ENCODE results near the gene PKIG. TPM values are rescaled to one million over a fixed set of nuclear protein-coding genes. Genes with fewer than 3 reads are reported as not detected.

The PKIG gene
- polyA plus RNA-seq, 1 of the 3 experiments (the other 2 are of a cell fraction), result 92.9 TPM

- TF ChIP-seq SMC3 (IDR thresholded peaks at IDR 0.05; ENCODE audit: low read depth, low read length) (no peak), FOSL2 (IDR thresholded peaks at IDR 0.05; ENCODE audit: borderline replicate concordance, low read depth) (no peak), MXI1 (IDR thresholded peaks at IDR 0.05; ENCODE audit: low read depth, low read length) (no peak), MEF2A (IDR thresholded peaks at IDR 0.05; ENCODE audit: borderline replicate concordance, low read depth) (no peak), TEAD4 (IDR thresholded peaks at IDR 0.05; ENCODE audit: borderline replicate concordance, insufficient read depth) (no peak), EP300 (IDR thresholded peaks at IDR 0.05; ENCODE audit: borderline replicate concordance in 1 of 2, low read depth in 1 of 2, low read length in 1 of 2) (no peak), CHD2 (IDR thresholded peaks at IDR 0.05; ENCODE audit: low read length, partially characterized antibody) (no peak), USF2 (IDR thresholded peaks at IDR 0.05; ENCODE audit: borderline replicate concordance, low read depth, low read length) (no peak), FOXM1 (IDR thresholded peaks at IDR 0.05; ENCODE audit: low read depth) (no peak), SIN3A (IDR thresholded peaks at IDR 0.05; ENCODE audit: borderline replicate concordance, low read depth, low read length) (no peak), PBX3 (IDR thresholded peaks at IDR 0.05) (no peak), ELF1 (IDR thresholded peaks at IDR 0.05) (no peak), NRF1 (IDR thresholded peaks at IDR 0.05; ENCODE audit: low read depth, low read length) (no peak), GATA2 (CRISPR knock-in tag; IDR thresholded peaks at IDR 0.05) (no peak), RXRA (IDR thresholded peaks at IDR 0.05; ENCODE audit: borderline replicate concordance, low read depth) (no peak), JUND (IDR thresholded peaks at IDR 0.05) (no peak)
- TF ChIP-seq, protein P1, sequence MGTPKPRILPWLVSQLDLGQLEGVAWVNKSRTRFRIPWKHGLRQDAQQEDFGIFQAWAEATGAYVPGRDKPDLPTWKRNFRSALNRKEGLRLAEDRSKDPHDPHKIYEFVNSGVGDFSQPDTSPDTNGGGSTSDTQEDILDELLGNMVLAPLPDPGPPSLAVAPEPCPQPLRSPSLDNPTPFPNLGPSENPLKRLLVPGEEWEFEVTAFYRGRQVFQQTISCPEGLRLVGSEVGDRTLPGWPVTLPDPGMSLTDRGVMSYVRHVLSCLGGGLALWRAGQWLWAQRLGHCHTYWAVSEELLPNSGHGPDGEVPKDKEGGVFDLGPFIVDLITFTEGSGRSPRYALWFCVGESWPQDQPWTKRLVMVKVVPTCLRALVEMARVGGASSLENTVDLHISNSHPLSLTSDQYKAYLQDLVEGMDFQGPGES (IDR thresholded peaks at IDR 0.05; ENCODE audit: low read depth, low read length), result no peak
- H3F3A ChIP-seq (replicated peaks; ENCODE audit: insufficient read depth), result peaks cover 30% of the 10 kb centered on the region
- ChIA-PET CTCF (no interaction called here), POLR2A (no interaction called here)
- WGBS (ENCODE audit: low lambda C conversion rate), result 94% methylated on average over 4 of the region's 4 CpGs
- peak overlapping the region; percentile 83 to 97 for H3K27ac ChIP-seq (ENCODE audit: low read depth in 2 of 2, low read length in 1 of 2)
- H3K4me2 ChIP-seq, result no peak overlapping the region
- no peak overlapping the region for H2AFZ ChIP-seq (ENCODE audit: low read depth)
- H3K9ac ChIP-seq, result no peak overlapping the region
- H3K9me3 ChIP-seq, result no peaks in the 10 kb centered on the region
- no peaks in the 10 kb centered on the region for H3K27me3 ChIP-seq (ENCODE audit: insufficient read depth)
- H3K9me2 ChIP-seq, result no peaks in the 10 kb centered on the region
- H3K4me3 ChIP-seq (ENCODE audit: low read depth in 2 of 2, low read length in 1 of 2), result no peak overlapping the region
- no peaks in the 10 kb centered on the region for H3K36me3 ChIP-seq (replicated peaks in 1 of 2; ENCODE audit: control insufficient read depth in 1 of 2, insufficient read depth in 2 of 2, low read length in 1 of 2)
- DNase-seq, result no peak
- H4K20me1 ChIP-seq (ENCODE audit: insufficient read depth), result no peaks in the 10 kb centered on the region
- peaks cover 35% of the 10 kb centered on the region for H3K79me2 ChIP-seq (ENCODE audit: insufficient read depth)
- H3K4me1 ChIP-seq (ENCODE audit: control insufficient read depth in 1 of 2, insufficient read depth in 2 of 2, low read depth in 1 of 2, low read length in 1 of 2), result peaks cover 14 to 26% of the 10 kb centered on the region in 2 experiments; a peak in 3 of 4 replicates
These were observed 8.0 kb upstream of the PKIG start for GRCh38 chr20:44574372-44574771.
